NCI-H187 treated with DMSO at 0.1 percent for 48 hours (cell line): ENCODE results near the gene AIRE.
"Not testable (repeated sequence)": the region's sequence is repeated elsewhere in the genome, so short reads cannot be mapped to it uniquely, and the experiment has no call there.

Source experiments
- DNase-seq: peaks from one replicate; lab custom pipeline; 2025; lab: John Stamatoyannopoulos, UW

The AIRE gene

GRCh38 chr21:44267655-44268142 lies 18.0 kb upstream of the AIRE start:
- no peak for DNase-seq

- no peak for DNase-seq
Measured at GRCh38 chr21:44269090-44269489, 16.6 kb upstream of the AIRE start.

GRCh38 chr21:44271558-44272283 lies 14.0 kb upstream of the AIRE start:
- no peak for DNase-seq

- no peak for DNase-seq
Measured at GRCh38 chr21:44272284-44272858, 13.3 kb upstream of the AIRE start.

GRCh38 chr21:44273046-44273445 lies 12.6 kb upstream of the AIRE start:
- DNase-seq = no peak

- DNase-seq = no peak
Measured at GRCh38 chr21:44275041-44275440, 10.6 kb upstream of the AIRE start.

- DNase-seq = no peak
Measured at GRCh38 chr21:44279354-44280260, 6.1 kb upstream of the AIRE start.

- DNase-seq = no peak
Measured at GRCh38 chr21:44281801-44282200, 3.9 kb upstream of the AIRE start.

GRCh38 chr21:44282370-44282769 lies 3.3 kb upstream of the AIRE start:
- no peak for DNase-seq

- DNase-seq = not testable (repeated sequence)
Measured at GRCh38 chr21:44283211-44283785, 2.4 kb upstream of the AIRE start.

GRCh38 chr21:44283948-44284347 lies 1.7 kb upstream of the AIRE start:
- no peak for DNase-seq

- DNase-seq = no peak
Measured at GRCh38 chr21:44286086-44286715, 525 bp downstream of the AIRE start.

GRCh38 chr21:44286716-44287632 lies 1.3 kb downstream of the AIRE start:
- DNase-seq = no peak

GRCh38 chr21:44288251-44289110 lies 2.8 kb downstream of the AIRE start:
- no peak for DNase-seq

GRCh38 chr21:44289381-44290010 lies 3.8 kb downstream of the AIRE start:
- no peak for DNase-seq

GRCh38 chr21:44290327-44291077 lies 4.8 kb downstream of the AIRE start:
- DNase-seq = no peak

- DNase-seq = no peak
Measured at GRCh38 chr21:44291078-44291935, 5.6 kb downstream of the AIRE start.
